ENCODE data around the gene NEDD4L.

DNA sequence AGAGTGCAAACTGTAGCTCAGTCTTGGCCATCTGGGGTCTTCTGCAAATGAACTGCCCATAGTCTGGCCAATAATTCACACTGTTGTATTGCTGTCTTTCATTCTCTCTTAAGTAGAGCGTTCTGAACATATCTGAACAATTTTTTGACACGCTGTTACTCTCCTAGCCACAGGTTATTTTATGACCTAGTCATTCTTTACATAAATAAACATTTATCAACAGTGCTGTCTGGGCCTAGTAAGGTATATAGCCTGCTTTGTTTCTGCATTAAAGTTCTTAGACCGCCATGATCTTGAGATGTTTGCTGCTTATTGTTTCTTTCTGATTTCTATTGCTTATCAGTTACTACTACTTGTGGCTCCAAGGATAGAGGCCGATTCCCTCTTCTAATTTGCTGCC, 226.4 kb downstream of the NEDD4L start:
- TF ChIP-seq EZH2 (IDR thresholded peaks at IDR 0.05; ENCODE audit: borderline replicate concordance, control insufficient read depth, low read depth, low read length) = no peak
- TF ChIP-seq TBL1XR1 (IDR thresholded peaks at IDR 0.05; ENCODE audit: low read depth, low read length) = no peak
- no peak for TF ChIP-seq ZNF217 (IDR thresholded peaks at IDR 0.05)
- TF ChIP-seq RAD21 (IDR thresholded peaks at IDR 0.05; ENCODE audit: insufficient read depth, low read depth, low read length) = no peak
- TF ChIP-seq, protein P1, sequence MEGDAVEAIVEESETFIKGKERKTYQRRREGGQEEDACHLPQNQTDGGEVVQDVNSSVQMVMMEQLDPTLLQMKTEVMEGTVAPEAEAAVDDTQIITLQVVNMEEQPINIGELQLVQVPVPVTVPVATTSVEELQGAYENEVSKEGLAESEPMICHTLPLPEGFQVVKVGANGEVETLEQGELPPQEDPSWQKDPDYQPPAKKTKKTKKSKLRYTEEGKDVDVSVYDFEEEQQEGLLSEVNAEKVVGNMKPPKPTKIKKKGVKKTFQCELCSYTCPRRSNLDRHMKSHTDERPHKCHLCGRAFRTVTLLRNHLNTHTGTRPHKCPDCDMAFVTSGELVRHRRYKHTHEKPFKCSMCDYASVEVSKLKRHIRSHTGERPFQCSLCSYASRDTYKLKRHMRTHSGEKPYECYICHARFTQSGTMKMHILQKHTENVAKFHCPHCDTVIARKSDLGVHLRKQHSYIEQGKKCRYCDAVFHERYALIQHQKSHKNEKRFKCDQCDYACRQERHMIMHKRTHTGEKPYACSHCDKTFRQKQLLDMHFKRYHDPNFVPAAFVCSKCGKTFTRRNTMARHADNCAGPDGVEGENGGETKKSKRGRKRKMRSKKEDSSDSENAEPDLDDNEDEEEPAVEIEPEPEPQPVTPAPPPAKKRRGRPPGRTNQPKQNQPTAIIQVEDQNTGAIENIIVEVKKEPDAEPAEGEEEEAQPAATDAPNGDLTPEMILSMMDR (IDR thresholded peaks at IDR 0.05 in 2 of 3, conservative IDR thresholded peaks at IDR 0.05 in 1 of 3; ENCODE audit: control insufficient read depth in 2 of 3, extremely low read depth in 1 of 3, insufficient read depth in 1 of 3, low read depth in 3 of 3, low read length in 3 of 3) = no peak
- no peak for TF ChIP-seq RBBP5 (conservative IDR thresholded peaks at IDR 0.05)
- no peak for TF ChIP-seq ZBTB40 (IDR thresholded peaks at IDR 0.05; ENCODE audit: borderline replicate concordance)
- TF ChIP-seq POLR2A (IDR thresholded peaks at IDR 0.05; ENCODE audit: low read depth, low read length) = no peak
